ENCODE data around the gene SLC35B1.

Gene SLC35B1

GRCh38 chr17:49755663-49756283, 48.0 kb upstream of the SLC35B1 start:
- TF ChIP-seq CTCF (IDR thresholded peaks at IDR 0.05; ENCODE audit: insufficient read depth, low read length): no peak
- no peak for TF ChIP-seq GABPA (IDR thresholded peaks at IDR 0.05; ENCODE audit: low read depth)
- no peak for TF ChIP-seq SPI1 (IDR thresholded peaks at IDR 0.05; ENCODE audit: borderline replicate concordance, low read depth)
- no peak for TF ChIP-seq POLR2AphosphoS5 (IDR thresholded peaks at IDR 0.05; ENCODE audit: low read depth)
- TF ChIP-seq REST (IDR thresholded peaks at IDR 0.05; ENCODE audit: insufficient replicate concordance, low read depth): no peak
- Histone ChIP-seq H3K4me3 (replicated peaks; ENCODE audit: insufficient read depth, low read length) (no peak overlapping the region), H3K27me3 (ENCODE audit: insufficient read depth, poor library complexity, severe bottlenecking) (no peaks in the 10 kb centered on the region), H3K27ac (replicated peaks) (no peak overlapping the region)
- DNase-seq (ENCODE audit: low read depth in 1 of 2, low spot score in 1 of 2): no peak

GRCh38 chr17:49753959-49754391, 46.2 kb upstream of the SLC35B1 start:
- TF ChIP-seq POLR2AphosphoS5 (IDR thresholded peaks at IDR 0.05; ENCODE audit: low read depth) (no peak), GABPA (IDR thresholded peaks at IDR 0.05; ENCODE audit: low read depth) (no peak), SPI1 (IDR thresholded peaks at IDR 0.05; ENCODE audit: borderline replicate concordance, low read depth) (no peak), REST (IDR thresholded peaks at IDR 0.05; ENCODE audit: insufficient replicate concordance, low read depth) (no peak), CTCF (IDR thresholded peaks at IDR 0.05; ENCODE audit: insufficient read depth, low read length) (no peak)
- DNase-seq (ENCODE audit: low read depth in 1 of 2, low spot score in 1 of 2): no peak
- H3K4me3 ChIP-seq (replicated peaks; ENCODE audit: insufficient read depth, low read length): no peak overlapping the region

GRCh38 chr17:49752508-49752907, 44.7 kb upstream of the SLC35B1 start:
- H3K27ac ChIP-seq (replicated peaks): no peak overlapping the region

More at GRCh38 chr17:49753959-49754391, 46.2 kb upstream of the SLC35B1 start:
- Histone ChIP-seq H3K27ac (replicated peaks) (no peak overlapping the region), H3K27me3 (ENCODE audit: insufficient read depth, poor library complexity, severe bottlenecking) (no peaks in the 10 kb centered on the region)

GRCh38 chr17:49749730-49750129, 42.0 kb upstream of the SLC35B1 start:
- DNase-seq (ENCODE audit: low read depth in 1 of 2, low spot score in 1 of 2): no peak
- TF ChIP-seq CTCF (IDR thresholded peaks at IDR 0.05; ENCODE audit: insufficient read depth, low read length) (no peak), REST (IDR thresholded peaks at IDR 0.05; ENCODE audit: insufficient replicate concordance, low read depth) (no peak), GABPA (IDR thresholded peaks at IDR 0.05; ENCODE audit: low read depth) (no peak), SPI1 (IDR thresholded peaks at IDR 0.05; ENCODE audit: borderline replicate concordance, low read depth) (no peak), POLR2AphosphoS5 (IDR thresholded peaks at IDR 0.05; ENCODE audit: low read depth) (no peak)
- no peaks in the 10 kb centered on the region for H3K27me3 ChIP-seq (ENCODE audit: insufficient read depth, poor library complexity, severe bottlenecking)
- no peak overlapping the region for H3K4me3 ChIP-seq (replicated peaks; ENCODE audit: insufficient read depth, low read length)
- H3K27ac ChIP-seq (replicated peaks): no peak overlapping the region

More at GRCh38 chr17:49752508-49752907, 44.7 kb upstream of the SLC35B1 start:
- TF ChIP-seq GABPA (IDR thresholded peaks at IDR 0.05; ENCODE audit: low read depth): no peak
- no peak for TF ChIP-seq SPI1 (IDR thresholded peaks at IDR 0.05; ENCODE audit: borderline replicate concordance, low read depth)
- TF ChIP-seq POLR2AphosphoS5 (IDR thresholded peaks at IDR 0.05; ENCODE audit: low read depth): no peak
- DNase-seq (ENCODE audit: low read depth in 1 of 2, low spot score in 1 of 2): no peak
- Histone ChIP-seq H3K27me3 (ENCODE audit: insufficient read depth, poor library complexity, severe bottlenecking) (no peaks in the 10 kb centered on the region), H3K4me3 (replicated peaks; ENCODE audit: insufficient read depth, low read length) (no peak overlapping the region)

Data from HL-60 (cell line).